ENCODE results near the gene SLC35F1.

GRCh38 chr6:118141211-118141610 lies 234.1 kb downstream of the SLC35F1 start:
- no peak for TF ChIP-seq CTCF (IDR thresholded peaks at IDR 0.05)
- no peak for TF ChIP-seq EP300 (IDR thresholded peaks at IDR 0.05)

Measured in upper lobe of left lung (tissue), 4 donors.